ENCODE data around the gene CHST15.

DNA sequence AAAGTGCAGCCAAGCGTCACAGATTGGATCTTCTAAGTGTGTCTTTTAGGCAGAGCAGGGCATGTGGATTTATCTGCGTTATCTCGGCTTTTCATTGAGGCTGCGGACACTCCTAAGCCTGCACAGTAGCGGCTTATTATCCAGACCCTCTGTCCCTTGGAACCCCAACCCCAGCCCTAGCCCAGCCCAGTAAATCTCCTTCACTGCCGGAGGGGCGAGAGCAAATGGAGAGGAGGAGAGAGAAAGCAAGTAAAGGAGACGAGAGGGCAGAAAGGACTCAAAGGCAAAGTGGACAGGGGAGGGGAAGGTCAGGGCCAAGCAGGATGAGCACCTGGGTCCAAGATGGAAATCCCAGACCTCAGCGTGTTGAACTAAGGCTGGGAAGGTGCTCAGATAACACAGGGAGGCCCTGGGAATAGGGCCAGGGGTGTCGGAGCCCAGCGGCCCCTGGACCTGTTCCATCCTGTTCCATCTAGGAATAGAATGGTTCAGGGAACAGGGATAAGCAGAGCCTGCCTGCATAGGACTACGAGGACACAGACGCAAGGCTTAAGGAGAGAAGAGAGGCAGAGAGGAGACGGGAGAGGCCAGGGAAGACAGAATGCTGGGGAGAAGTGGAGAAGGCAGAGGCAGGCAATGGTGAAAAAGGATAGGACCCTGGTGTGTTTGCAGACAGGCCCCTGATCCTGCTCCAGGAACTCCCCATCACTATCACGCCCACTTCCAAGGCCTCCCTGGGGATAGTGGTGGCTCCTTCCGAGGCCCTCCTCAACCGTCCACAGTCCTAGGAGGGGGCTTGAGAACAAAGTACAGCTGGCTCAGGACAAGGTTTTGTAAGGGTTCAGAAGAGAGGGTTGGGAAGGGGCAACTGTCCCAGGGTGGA, 99.6 kb downstream of the CHST15 start:
- TF ChIP-seq, protein P1, sequence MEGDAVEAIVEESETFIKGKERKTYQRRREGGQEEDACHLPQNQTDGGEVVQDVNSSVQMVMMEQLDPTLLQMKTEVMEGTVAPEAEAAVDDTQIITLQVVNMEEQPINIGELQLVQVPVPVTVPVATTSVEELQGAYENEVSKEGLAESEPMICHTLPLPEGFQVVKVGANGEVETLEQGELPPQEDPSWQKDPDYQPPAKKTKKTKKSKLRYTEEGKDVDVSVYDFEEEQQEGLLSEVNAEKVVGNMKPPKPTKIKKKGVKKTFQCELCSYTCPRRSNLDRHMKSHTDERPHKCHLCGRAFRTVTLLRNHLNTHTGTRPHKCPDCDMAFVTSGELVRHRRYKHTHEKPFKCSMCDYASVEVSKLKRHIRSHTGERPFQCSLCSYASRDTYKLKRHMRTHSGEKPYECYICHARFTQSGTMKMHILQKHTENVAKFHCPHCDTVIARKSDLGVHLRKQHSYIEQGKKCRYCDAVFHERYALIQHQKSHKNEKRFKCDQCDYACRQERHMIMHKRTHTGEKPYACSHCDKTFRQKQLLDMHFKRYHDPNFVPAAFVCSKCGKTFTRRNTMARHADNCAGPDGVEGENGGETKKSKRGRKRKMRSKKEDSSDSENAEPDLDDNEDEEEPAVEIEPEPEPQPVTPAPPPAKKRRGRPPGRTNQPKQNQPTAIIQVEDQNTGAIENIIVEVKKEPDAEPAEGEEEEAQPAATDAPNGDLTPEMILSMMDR (IDR thresholded peaks at IDR 0.05): no peak
- TF ChIP-seq POLR2A (IDR thresholded peaks at IDR 0.05): no peak
